ENCODE results near the gene CNTN1. TPM values are rescaled to one million over a fixed set of nuclear protein-coding genes. Genes with fewer than 3 reads are reported as not detected.

Gene CNTN1
- total and polyA plus RNA-seq, 2 experiments from 2014 or later: 4.2 to 4.7 TPM

- DNase-seq (ENCODE audit: low read depth in 1 of 2, low spot score in 1 of 2): peak in 1 of 2 donors; percentile 16
- no peak for TF ChIP-seq CTCF (IDR thresholded peaks at IDR 0.05; ENCODE audit: low read depth, low read length)
Observed at GRCh38 chr12:40827683-40828592, 135.7 kb downstream of the CNTN1 start.

GRCh38 chr12:40828593-40828990 is 136.4 kb downstream of the CNTN1 start:
- Histone ChIP-seq H3K27ac (no peak overlapping the region), H3K4me3 (no peak overlapping the region), H3K36me3 (no peaks in the 10 kb centered on the region), H3K9me3 (ENCODE audit: low read depth) (no peaks in the 10 kb centered on the region), H3K27me3 (peaks cover 11% of the 10 kb centered on the region), H3K4me1 (ENCODE audit: low read depth) (no peaks in the 10 kb centered on the region)
- DNase-seq (ENCODE audit: low read depth in 1 of 2, low spot score in 1 of 2): no peak
- TF ChIP-seq CTCF (IDR thresholded peaks at IDR 0.05; ENCODE audit: low read depth, low read length): no peak

More at GRCh38 chr12:40827683-40828592, 135.7 kb downstream of the CNTN1 start:
- H3K4me3 ChIP-seq: no peak overlapping the region
- H3K9me3 ChIP-seq (ENCODE audit: low read depth): no peaks in the 10 kb centered on the region
- H3K27me3 ChIP-seq: peaks cover 11% of the 10 kb centered on the region
- no peaks in the 10 kb centered on the region for H3K36me3 ChIP-seq
- H3K27ac ChIP-seq: no peak overlapping the region
- H3K4me1 ChIP-seq (ENCODE audit: low read depth): no peaks in the 10 kb centered on the region

- H3K4me1 ChIP-seq (ENCODE audit: low read depth): no peaks in the 10 kb centered on the region
- H3K9me3 ChIP-seq (ENCODE audit: low read depth): no peaks in the 10 kb centered on the region
- H3K36me3 ChIP-seq: no peaks in the 10 kb centered on the region
- H3K27ac ChIP-seq: no peak overlapping the region
- peaks cover 11% of the 10 kb centered on the region for H3K27me3 ChIP-seq
- DNase-seq (ENCODE audit: low read depth in 1 of 2, low spot score in 1 of 2): no peak
- no peak for TF ChIP-seq CTCF (IDR thresholded peaks at IDR 0.05; ENCODE audit: low read depth, low read length)
- no peak overlapping the region for H3K4me3 ChIP-seq
Observed at GRCh38 chr12:40829738-40830144, 137.5 kb downstream of the CNTN1 start.

GRCh38 chr12:40831916-40832315 is 139.7 kb downstream of the CNTN1 start:
- no peak overlapping the region for H3K27ac ChIP-seq
- H3K36me3 ChIP-seq: no peaks in the 10 kb centered on the region
- no peaks in the 10 kb centered on the region for H3K4me1 ChIP-seq (ENCODE audit: low read depth)
- no peak for DNase-seq (ENCODE audit: low read depth in 1 of 2, low spot score in 1 of 2)
- H3K27me3 ChIP-seq: peaks cover 10% of the 10 kb centered on the region
- no peaks in the 10 kb centered on the region for H3K9me3 ChIP-seq (ENCODE audit: low read depth)
- no peak for TF ChIP-seq CTCF (IDR thresholded peaks at IDR 0.05; ENCODE audit: low read depth, low read length)
- no peak overlapping the region for H3K4me3 ChIP-seq

GRCh38 chr12:40832668-40833067 is 140.4 kb downstream of the CNTN1 start:
- no peaks in the 10 kb centered on the region for H3K9me3 ChIP-seq (ENCODE audit: low read depth)
- H3K27me3 ChIP-seq: peaks cover 4% of the 10 kb centered on the region
- H3K36me3 ChIP-seq: no peaks in the 10 kb centered on the region
- TF ChIP-seq CTCF (IDR thresholded peaks at IDR 0.05; ENCODE audit: low read depth, low read length): no peak
- H3K27ac ChIP-seq: no peak overlapping the region
- H3K4me3 ChIP-seq: no peak overlapping the region
- no peak for DNase-seq (ENCODE audit: low read depth in 1 of 2, low spot score in 1 of 2)
- no peaks in the 10 kb centered on the region for H3K4me1 ChIP-seq (ENCODE audit: low read depth)

Data from cardiac muscle cell (in vitro differentiated cells and primary cell).